DMS 273 treated with DMSO at 0.1 percent for 48 hours (cell line): Measurements from ENCODE around the gene KRT5.
"Not testable (repeated sequence)": the region's sequence is repeated elsewhere in the genome, so short reads cannot be mapped to it uniquely, and the experiment has no call there.

Source experiments
- DNase-seq: peaks from one replicate; lab custom pipeline; 2025; lab: John Stamatoyannopoulos, UW

Gene KRT5

DNA sequence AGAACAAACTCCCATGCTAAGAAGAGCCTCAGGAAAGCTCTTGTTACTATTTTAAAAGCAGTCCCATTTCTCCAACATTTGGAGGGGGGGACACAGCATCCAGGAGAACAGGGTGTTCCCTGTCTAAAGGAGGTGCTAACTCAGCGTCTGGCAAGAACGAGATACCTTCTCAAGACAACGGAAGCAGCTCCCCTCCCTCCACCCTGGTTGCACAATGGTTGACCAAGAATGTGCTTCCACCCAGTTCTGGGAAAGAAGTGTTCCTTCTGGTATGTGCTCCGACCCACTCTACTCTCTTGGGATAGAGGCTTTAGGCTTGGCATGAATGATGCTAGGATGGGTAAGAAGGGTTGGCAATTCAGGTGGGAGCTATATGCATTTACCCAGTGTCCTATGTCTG is 25.7 kb downstream of the KRT5 start:
- DNase-seq = no peak

DNA sequence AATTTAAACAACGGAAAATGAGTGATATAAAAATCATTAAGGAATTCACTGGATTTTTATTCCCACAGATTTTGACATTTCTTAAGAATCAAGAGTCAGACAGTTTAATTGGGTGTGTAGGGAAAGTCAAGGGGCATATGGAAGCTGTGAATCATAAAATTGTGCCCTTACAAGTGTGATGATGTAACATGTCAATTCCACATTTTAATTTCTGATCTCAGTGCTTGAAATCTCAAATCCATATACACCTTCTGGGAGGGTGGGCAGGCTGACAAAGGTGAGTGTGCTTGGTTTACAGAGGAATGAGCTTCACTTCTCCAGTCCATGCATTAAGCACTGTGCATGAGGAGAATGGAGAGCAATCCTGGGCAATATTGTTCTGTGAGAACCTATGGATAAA is 26.1 kb downstream of the KRT5 start:
- no peak for DNase-seq

DNA sequence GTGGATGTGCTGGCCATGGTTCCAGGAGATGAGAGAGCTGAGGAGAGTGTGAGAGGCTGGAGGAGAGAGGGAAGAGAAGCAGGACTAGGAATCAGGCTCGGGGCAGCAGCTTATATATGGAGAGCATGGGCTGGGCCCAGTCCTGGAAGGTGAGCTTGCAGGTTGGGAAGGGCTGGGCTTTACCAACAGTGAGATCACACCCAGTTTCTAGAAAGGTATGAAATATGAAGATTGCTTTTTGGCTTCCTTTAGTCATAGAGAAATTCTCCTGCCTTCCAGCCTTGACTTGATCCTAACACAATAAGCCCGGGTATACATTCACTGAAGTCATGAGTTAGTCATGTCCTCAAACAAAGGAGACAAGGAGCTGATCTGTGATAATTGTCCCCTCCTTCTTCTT is 27.0 kb downstream of the KRT5 start, which contains the start of gene KRT6A:
KRT6A (minus strand) TSS at position 86 of the 400 bp plus-strand sequence; CDS start at position 17, 69 bp downstream.
- DNase-seq = no peak

DNA sequence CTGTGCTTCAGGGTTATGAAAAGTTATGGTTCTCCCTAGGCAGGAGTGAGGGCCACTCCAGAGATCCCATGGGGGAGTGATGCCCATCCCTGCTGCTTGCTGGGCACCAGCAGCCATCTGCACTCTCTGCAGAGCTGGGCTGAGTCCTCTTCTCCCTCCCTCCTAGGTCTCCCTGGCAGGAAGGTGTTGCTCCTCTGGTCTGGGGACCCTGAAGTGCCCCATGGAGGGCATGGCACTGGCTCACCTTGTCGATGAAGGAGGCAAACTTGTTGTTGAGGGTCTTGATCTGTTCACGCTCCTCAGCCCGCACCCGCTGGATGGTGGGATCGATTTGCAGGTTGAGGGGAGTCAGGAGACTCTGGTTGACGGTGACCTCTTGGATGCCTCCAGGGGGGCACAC is 27.8 kb downstream of the KRT5 start:
- not testable (repeated sequence) for DNase-seq

DNA sequence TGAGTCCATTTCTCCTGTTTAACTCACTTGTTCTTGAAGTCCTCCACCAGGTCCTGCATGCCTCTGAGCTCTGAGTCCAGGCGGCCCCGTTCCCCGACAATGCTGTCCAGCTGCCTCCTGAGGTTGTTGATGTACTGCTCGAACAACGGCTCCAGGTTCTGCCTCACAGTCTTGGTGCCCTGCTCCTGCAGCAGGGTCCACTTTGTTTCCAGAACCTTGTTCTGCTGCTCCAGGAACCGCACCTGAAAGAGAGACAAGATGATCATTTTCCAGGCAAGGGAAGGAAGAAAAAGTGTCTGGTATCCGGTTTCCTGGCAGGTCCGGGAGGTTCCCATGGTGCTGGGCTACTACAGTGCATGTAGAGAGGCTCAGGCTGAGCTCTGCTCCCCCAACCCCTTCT is 28.7 kb downstream of the KRT5 start:
- not testable (repeated sequence) for DNase-seq

DNA sequence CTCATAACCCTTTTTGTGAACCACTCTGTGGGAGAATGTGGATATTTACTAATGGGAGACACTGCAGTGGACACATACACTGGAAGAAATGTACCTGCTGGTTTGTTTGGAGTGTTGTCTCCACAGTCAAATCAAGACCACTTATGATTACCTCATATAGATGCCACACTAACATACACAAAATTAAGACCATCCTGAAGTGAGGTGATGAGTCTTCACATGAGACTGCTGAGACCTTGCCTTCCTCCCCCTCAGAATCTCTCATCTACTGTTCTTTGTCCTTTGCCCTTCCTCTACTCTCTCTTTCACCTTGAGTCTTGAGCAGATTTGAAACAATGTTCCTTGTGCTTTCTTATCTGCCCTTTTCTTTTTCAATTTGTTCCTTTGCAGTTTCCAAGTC is 31.5 kb downstream of the KRT5 start:
- DNase-seq = no peak

DNA sequence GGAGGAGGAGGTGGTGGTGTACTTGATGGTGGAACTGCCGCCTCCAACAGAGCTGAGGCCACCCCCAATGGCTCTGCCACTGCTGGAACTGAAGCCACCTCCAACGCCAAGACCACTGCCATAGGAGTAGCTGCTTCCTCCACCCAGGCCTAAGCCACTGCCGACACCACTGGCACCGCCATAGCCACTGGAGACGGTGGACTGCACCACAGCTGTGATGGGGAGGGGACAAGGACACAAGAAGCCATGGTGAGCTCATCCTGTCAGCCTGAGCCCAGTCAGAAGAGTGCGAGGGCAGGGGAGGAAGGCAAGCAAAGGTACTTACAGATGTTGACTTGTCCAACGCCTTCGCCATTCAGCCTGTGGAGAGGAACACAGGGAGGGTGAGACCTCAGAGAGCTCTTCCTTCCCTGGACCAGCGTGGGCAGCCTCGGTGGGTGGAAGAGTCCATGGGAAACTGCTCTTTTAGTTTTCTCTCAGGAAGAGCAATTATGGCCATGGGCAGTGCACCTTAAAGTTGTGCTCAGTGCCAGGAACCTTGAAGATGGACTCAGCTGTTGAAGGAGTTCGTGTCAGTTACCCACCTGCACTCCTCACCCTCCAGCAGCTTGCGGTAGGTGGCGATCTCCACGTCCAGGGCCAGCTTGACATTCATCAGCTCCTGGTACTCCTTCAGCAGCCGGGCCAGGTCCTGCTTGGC is 32.3 kb downstream of the KRT5 start:
- not testable (repeated sequence) for DNase-seq

DNA sequence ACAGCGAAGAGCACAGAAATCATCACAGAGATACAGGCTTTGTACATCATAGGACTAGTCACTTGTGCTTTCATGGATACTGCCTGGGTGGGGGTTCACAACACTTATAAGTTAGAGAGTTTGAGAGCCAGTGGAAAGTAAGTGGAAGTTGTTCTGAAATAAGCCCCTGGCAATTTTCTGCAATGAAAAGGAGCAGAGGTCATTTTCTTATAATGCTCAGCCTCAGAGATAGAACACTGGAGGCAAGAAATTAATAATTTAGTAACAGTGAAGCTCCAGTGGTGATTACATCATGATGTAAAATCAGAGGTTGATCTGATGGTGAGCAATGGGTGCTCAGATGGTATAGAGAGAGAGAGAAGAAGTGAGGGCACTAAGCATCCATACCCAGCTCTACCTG is 33.0 kb downstream of the KRT5 start:
- DNase-seq = no peak

DNA sequence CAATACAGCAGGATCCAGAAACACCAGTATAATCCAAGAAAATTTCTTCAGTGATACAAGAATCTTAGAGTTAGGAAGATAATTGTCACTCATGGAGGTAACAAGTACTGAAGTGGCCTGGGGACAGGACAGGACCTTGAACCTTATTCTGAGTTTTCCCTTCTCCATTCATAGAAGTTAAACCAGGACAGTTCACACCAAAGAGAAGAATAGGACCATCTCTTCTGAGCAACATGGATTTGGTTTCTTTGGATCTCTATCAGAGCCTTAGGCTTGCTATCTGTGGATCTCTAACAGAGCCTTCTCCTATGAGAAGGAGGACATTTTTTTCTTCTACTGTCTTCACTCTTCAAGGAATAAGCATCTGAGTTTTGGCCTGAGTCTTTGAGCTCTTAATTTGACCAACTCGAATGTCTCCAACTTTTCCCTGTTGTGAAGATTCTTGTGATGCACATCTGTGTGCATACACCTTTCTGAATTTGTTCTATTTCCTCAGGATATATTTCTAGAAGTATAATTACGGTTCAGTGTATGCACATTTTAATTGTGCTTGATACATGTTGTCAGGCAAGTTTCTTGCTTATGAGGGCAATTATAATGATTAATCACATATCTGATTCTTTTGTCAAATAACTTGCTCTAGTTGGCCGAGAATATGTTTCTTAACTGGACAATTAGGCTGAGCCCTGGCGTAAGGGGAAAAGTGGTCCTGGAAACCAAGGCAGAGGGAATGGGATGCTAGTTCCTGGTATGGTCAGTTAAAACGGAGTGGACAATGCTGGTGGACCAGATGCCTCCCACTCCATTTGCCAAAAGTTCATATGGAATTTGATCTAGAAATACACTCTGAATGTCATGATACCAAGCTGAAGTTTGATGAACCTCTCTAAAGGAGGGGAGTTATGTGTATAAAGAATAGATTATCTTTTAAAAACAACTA is 33.8 kb downstream of the KRT5 start:
- no peak for DNase-seq

DNA sequence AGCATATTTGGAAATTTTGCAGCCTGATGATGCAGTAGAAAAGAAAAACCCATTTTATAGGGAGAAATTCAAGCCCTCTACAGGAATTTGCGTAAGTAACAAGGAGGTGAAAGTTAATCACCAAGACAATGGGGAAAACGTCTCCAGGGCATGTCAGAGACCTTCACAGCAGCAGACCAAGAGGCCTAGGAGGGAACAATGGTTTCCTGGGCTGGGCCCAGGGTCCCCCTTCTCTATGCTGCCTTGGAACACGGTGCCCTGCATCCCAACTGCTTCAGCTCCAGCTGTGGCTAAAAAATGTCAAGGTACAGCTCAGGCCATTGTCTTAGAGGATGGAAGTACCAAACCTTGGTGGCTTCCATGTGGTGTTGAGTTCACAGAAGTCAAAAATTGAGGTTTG is 40.1 kb downstream of the KRT5 start:
- DNase-seq = no peak

DNA sequence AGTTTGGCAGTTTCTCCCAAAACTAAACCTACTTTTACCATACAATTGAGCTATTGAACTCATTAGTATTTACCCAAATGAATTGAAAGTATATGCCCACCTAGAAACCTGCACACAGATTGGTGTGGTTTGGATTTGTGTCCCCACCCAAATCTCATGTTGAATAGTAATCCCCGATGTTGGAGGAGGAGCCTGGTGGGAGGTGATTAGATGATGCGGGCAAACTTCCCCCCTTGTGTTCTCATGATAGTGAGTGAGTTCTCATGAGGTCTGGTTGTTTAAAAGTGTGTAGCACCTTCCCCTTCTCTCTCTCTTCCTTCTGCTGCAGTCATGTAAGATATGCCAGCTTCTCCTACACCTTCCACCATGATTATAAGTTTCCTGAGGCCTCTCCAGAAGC is 42.5 kb downstream of the KRT5 start:
- no peak for DNase-seq

DNA sequence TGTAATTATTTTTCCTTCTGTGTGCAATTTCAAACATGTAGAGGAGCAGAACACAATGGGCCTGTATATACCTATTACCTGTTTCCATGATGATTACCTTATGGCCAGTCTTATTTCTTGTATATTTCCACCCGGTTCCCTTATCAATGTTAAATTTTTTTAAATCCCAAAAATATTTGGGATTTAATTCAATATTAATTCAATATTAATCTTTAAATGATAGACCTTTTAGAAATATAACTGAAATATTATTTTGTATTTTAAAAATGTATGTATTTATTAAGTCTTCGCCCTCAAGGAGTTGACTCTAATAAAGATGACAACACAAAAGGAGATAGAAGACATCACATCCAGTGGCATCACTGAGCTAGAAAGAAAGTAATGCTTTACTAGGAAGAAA is 46.0 kb downstream of the KRT5 start:
- DNase-seq = no peak

DNA sequence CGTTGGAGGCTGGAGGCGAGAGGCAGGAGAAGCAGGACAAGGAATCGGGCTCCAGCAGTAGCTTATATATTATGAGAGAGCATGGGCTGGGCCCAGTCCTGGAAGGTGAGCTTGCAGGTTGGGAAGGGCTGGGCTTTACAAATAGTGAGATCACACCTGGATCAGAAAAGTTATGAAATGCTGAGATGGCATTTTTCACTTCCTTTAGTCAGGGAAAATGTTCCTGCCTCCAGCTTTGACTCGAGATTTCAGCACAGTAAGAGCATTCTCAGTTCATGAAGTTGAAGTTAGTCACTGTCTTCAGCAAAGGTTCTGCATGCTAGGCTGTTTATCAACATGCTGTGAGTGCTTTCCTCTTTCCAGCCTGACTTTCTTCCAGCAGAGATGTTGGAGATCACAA is 46.4 kb downstream of the KRT5 start, which contains the start of gene KRT6C:
KRT6C (minus strand) TSS at position 38 of the 400 bp plus-strand sequence. CDS start 68 bp downstream, outside the sequence.
- no peak for DNase-seq

DNA sequence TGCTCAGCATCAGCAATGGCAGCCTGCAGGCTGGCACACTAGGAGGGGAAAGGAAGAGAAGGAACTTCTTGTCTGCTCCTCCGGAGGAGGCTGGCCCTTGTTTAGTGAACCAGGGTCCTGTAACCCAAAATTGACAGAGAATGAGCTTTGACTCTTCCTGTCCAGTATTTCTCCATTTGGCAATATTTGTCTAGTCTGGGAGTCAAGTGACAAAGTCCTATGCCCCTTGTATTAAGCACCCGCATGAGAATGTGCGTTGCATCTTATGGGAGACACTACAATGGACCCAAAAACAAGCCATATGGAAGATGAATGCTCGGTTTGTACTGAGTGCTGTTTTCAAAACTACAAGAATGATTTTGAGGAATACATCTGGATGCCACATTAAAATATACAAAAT is 50.3 kb downstream of the KRT5 start:
- DNase-seq = no peak

DNA sequence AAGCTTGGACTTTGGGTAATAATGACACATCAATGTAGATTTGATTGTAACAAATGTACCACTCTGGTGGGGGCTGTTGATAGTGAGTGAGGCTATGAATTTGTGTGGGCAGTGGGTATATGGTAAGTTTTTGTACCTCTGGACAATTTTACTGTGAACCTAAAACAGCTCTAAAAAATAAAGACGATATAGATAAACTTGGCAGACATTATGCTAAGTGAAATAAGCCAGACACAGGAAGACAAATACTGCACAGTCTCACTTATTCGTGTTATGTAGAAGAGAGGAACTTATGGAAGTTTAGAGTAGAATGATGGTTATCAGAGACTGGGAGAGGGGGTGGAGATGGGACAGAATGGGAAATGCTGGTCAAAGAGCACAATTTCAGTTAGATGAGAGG is 55.3 kb downstream of the KRT5 start:
- DNase-seq = no peak
